ENCODE data around the gene PLS3. TPM values are rescaled to one million over a fixed set of nuclear protein-coding genes. Genes with fewer than 3 reads are reported as not detected.

PLS3 gene
- 324 and 358 TPM in 2 replicates for total RNA-seq

GRCh38 chrX:115560978-115561604 lies at the start of gene PLS3:
PLS3 (plus strand) TSS chrX:115561174; CDS start chrX:115610251, 49,077 bp downstream.
- peak within 1 kb of the TSS; percentile 69 for H3K27ac ChIP-seq (ENCODE audit: low read depth, low read length)
- H3K27me3 ChIP-seq (ENCODE audit: insufficient read depth, low read length): peaks cover 18% of the 10 kb centered on the region
- peaks cover 50% of the 10 kb centered on the region for H3K79me2 ChIP-seq (ENCODE audit: insufficient read depth, low read length)
- H3K4me3 ChIP-seq (ENCODE audit: insufficient read depth, low read length): peak within 1 kb of the TSS; percentile 81
- H3K9me3 ChIP-seq (ENCODE audit: low read depth, low read length): no peaks in the 10 kb centered on the region
- TF ChIP-seq, protein P1, sequence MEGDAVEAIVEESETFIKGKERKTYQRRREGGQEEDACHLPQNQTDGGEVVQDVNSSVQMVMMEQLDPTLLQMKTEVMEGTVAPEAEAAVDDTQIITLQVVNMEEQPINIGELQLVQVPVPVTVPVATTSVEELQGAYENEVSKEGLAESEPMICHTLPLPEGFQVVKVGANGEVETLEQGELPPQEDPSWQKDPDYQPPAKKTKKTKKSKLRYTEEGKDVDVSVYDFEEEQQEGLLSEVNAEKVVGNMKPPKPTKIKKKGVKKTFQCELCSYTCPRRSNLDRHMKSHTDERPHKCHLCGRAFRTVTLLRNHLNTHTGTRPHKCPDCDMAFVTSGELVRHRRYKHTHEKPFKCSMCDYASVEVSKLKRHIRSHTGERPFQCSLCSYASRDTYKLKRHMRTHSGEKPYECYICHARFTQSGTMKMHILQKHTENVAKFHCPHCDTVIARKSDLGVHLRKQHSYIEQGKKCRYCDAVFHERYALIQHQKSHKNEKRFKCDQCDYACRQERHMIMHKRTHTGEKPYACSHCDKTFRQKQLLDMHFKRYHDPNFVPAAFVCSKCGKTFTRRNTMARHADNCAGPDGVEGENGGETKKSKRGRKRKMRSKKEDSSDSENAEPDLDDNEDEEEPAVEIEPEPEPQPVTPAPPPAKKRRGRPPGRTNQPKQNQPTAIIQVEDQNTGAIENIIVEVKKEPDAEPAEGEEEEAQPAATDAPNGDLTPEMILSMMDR (IDR thresholded peaks at IDR 0.05; ENCODE audit: extremely low read depth, low read depth, low read length): no peak
- H3K36me3 ChIP-seq (ENCODE audit: insufficient read depth, low read length): no peaks in the 10 kb centered on the region
- peak within 1 kb of the TSS; percentile 80 for H3K4me2 ChIP-seq (ENCODE audit: insufficient read depth, low read length)
- H4K20me1 ChIP-seq (ENCODE audit: insufficient read depth, low read length): peaks cover 3% of the 10 kb centered on the region
- peak within 1 kb of the TSS; percentile 54 for H2AFZ ChIP-seq (ENCODE audit: low read length)
- H3K4me1 ChIP-seq (ENCODE audit: insufficient read depth, low read length): peaks cover 10% of the 10 kb centered on the region
- peak; percentile 95 for DNase-seq (ENCODE audit: insufficient read length, low spot score, missing footprints)

GRCh38 chrX:115518113-115518512 lies 42.9 kb upstream of the PLS3 start:
- no peaks in the 10 kb centered on the region for H3K36me3 ChIP-seq (ENCODE audit: insufficient read depth, low read length)
- H2AFZ ChIP-seq (ENCODE audit: low read length): no peak overlapping the region
- H3K79me2 ChIP-seq (ENCODE audit: insufficient read depth, low read length): no peaks in the 10 kb centered on the region
- no peak overlapping the region for H3K4me2 ChIP-seq (ENCODE audit: insufficient read depth, low read length)
- no peaks in the 10 kb centered on the region for H4K20me1 ChIP-seq (ENCODE audit: insufficient read depth, low read length)
- no peak overlapping the region for H3K27ac ChIP-seq (ENCODE audit: low read depth, low read length)
- no peak for DNase-seq (ENCODE audit: insufficient read length, low spot score, missing footprints)
- peaks cover 3% of the 10 kb centered on the region for H3K27me3 ChIP-seq (ENCODE audit: insufficient read depth, low read length)
- TF ChIP-seq, protein P1 (IDR thresholded peaks at IDR 0.05; ENCODE audit: extremely low read depth, low read depth, low read length): no peak
- H3K4me1 ChIP-seq (ENCODE audit: insufficient read depth, low read length): no peaks in the 10 kb centered on the region
- H3K9me3 ChIP-seq (ENCODE audit: low read depth, low read length): no peaks in the 10 kb centered on the region
- H3K4me3 ChIP-seq (ENCODE audit: insufficient read depth, low read length): no peak overlapping the region

GRCh38 chrX:115521741-115522140 lies 39.2 kb upstream of the PLS3 start:
- Histone ChIP-seq H3K4me2 (ENCODE audit: insufficient read depth, low read length) (no peak overlapping the region), H2AFZ (ENCODE audit: low read length) (no peak overlapping the region), H3K4me3 (ENCODE audit: insufficient read depth, low read length) (no peak overlapping the region), H3K27me3 (ENCODE audit: insufficient read depth, low read length) (peaks cover 3% of the 10 kb centered on the region), H3K9me3 (ENCODE audit: low read depth, low read length) (no peaks in the 10 kb centered on the region), H4K20me1 (ENCODE audit: insufficient read depth, low read length) (no peaks in the 10 kb centered on the region), H3K4me1 (ENCODE audit: insufficient read depth, low read length) (no peaks in the 10 kb centered on the region), H3K27ac (ENCODE audit: low read depth, low read length) (no peak overlapping the region), H3K79me2 (ENCODE audit: insufficient read depth, low read length) (no peaks in the 10 kb centered on the region), H3K36me3 (ENCODE audit: insufficient read depth, low read length) (no peaks in the 10 kb centered on the region)
- TF ChIP-seq, protein P1 (IDR thresholded peaks at IDR 0.05; ENCODE audit: extremely low read depth, low read depth, low read length): no peak
- no peak for DNase-seq (ENCODE audit: insufficient read length, low spot score, missing footprints)

GRCh38 chrX:115522952-115523351 lies 38.0 kb upstream of the PLS3 start:
- Histone ChIP-seq H3K27ac (ENCODE audit: low read depth, low read length) (no peak overlapping the region), H3K36me3 (ENCODE audit: insufficient read depth, low read length) (no peaks in the 10 kb centered on the region), H2AFZ (ENCODE audit: low read length) (no peak overlapping the region), H3K27me3 (ENCODE audit: insufficient read depth, low read length) (peaks cover 3% of the 10 kb centered on the region), H3K4me1 (ENCODE audit: insufficient read depth, low read length) (no peaks in the 10 kb centered on the region), H3K9me3 (ENCODE audit: low read depth, low read length) (no peaks in the 10 kb centered on the region), H3K4me2 (ENCODE audit: insufficient read depth, low read length) (no peak overlapping the region), H3K4me3 (ENCODE audit: insufficient read depth, low read length) (no peak overlapping the region), H3K79me2 (ENCODE audit: insufficient read depth, low read length) (no peaks in the 10 kb centered on the region), H4K20me1 (ENCODE audit: insufficient read depth, low read length) (no peaks in the 10 kb centered on the region)
- DNase-seq (ENCODE audit: insufficient read length, low spot score, missing footprints): no peak
- TF ChIP-seq, protein P1 (IDR thresholded peaks at IDR 0.05; ENCODE audit: extremely low read depth, low read depth, low read length): no peak

Data from osteoblast (primary cell).